OCI-LY1 (cell line): Measurements from ENCODE around the gene BIN1.

Experiments used
- EZH2 ChIP-seq: fragments of 200-600 bp; sonication (generic), shearing (Covaris generic); IDR thresholded peaks from 2 replicates; pipeline ENCODE4 v1.8.0; 2017; ENCODE audit warnings: borderline replicate concordance, mixed run types, mild to moderate bottlenecking, antibody characterized with exemption, low read length, moderate library complexity, mixed read lengths
- TF ChIP-seq, protein P1 (sequence below): fragments of 200-600 bp; sonication (generic), shearing (Covaris generic); IDR thresholded peaks from 2 replicates; pipeline ENCODE4 v1.5.1; 2017; ENCODE audit warnings: mild to moderate bottlenecking, antibody characterized with exemption, low read length, moderate library complexity, mixed read lengths

DNA sequence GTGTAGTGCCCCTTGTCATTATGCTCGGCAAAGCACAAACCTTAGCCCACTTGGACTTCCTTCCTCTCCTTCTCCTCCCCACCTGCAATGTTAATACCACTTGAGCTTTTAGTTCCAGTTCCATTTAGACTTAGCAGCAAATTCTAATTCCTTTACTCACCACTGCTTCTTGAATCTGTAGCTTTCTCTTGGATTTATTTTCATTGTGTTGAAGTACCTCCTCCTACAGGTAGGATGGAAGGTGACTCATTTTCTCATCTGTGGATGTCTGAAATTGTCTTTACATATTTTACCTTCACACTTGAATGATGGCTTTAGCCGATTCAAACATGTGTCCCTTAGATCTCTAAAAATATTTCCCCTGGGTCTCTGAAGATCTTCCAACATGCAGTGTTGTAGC lies 32.8 kb upstream of the BIN1 start:
- TF ChIP-seq, protein P1, sequence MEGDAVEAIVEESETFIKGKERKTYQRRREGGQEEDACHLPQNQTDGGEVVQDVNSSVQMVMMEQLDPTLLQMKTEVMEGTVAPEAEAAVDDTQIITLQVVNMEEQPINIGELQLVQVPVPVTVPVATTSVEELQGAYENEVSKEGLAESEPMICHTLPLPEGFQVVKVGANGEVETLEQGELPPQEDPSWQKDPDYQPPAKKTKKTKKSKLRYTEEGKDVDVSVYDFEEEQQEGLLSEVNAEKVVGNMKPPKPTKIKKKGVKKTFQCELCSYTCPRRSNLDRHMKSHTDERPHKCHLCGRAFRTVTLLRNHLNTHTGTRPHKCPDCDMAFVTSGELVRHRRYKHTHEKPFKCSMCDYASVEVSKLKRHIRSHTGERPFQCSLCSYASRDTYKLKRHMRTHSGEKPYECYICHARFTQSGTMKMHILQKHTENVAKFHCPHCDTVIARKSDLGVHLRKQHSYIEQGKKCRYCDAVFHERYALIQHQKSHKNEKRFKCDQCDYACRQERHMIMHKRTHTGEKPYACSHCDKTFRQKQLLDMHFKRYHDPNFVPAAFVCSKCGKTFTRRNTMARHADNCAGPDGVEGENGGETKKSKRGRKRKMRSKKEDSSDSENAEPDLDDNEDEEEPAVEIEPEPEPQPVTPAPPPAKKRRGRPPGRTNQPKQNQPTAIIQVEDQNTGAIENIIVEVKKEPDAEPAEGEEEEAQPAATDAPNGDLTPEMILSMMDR, result no peak
- TF ChIP-seq EZH2, result no peak
